ENCODE measurements around the gene EML1.
A peak's percentile ranks its signal among the peaks of the same experiment; 100 is the strongest.

EML1 gene

GRCh38 chr14:99793213-99794150 lies at the start of gene EML1:
TSS of gene EML1 (plus strand) at chr14:99793413. CDS start at chr14:99793477, 64 bp downstream.
- H3K4me2 ChIP-seq = peak within 1 kb of the TSS; percentile 94 to 99 (median 97)
- peak within 1 kb of the TSS in 9 of 11 experiments; percentile 20 to 63 (median 46); a peak in 11 of 22 replicates for H3K27ac ChIP-seq
- peaks cover 4 to 33% (median 22%) of the 10 kb centered on the region in 10 experiments; a peak in 17 of 20 replicates for H3K4me1 ChIP-seq
- no peak for TF ChIP-seq Cebpa-rat (IDR thresholded peaks at IDR 0.05)
- peaks cover 8 to 12% (median 10%) of the 10 kb centered on the region in 11 experiments; a peak in 17 of 22 replicates for H3K9me3 ChIP-seq (replicated peaks in 1 of 11)
- H4K20me1 ChIP-seq = peaks cover 0 to 7% (median 0%) of the 10 kb centered on the region in 11 experiments; a peak in 1 of 22 replicates
- peaks cover 34 to 58% (median 49%) of the 10 kb centered on the region in 11 experiments for H3K27me3 ChIP-seq
- H3K36me3 ChIP-seq = no peaks in the 10 kb centered on the region
- H3K4me3 ChIP-seq = peak within 1 kb of the TSS; percentile 67 to 82 (median 75)
- peak within 1 kb of the TSS; percentile 54 to 80 (median 73) for H3K9ac ChIP-seq

GRCh38 chr14:99744199-99744872 lies 48.9 kb upstream of the EML1 start:
- TF ChIP-seq Cebpa-rat (IDR thresholded peaks at IDR 0.05) = no peak
- Histone ChIP-seq H3K27ac (no peak overlapping the region), H3K27me3 (peaks cover 0 to 33% (median 0%) of the 10 kb centered on the region in 11 experiments; a peak in 7 of 22 replicates), H4K20me1 (peaks cover 0 to 17% (median 0%) of the 10 kb centered on the region in 11 experiments; a peak in 3 of 22 replicates), H3K9me3 (replicated peaks in 1 of 11) (no peaks in the 10 kb centered on the region), H3K9ac (no peak overlapping the region), H3K4me1 (peaks cover 27 to 58% (median 45%) of the 10 kb centered on the region in 10 experiments), H3K4me3 (no peak overlapping the region), H3K4me2 (0 out of 22 replicates have a peak overlapping the region, but pooled peaks of 1 of the 11 experiments have one; percentile 85), H3K36me3 (no peaks in the 10 kb centered on the region)

GRCh38 chr14:99744873-99745224 lies 48.4 kb upstream of the EML1 start:
- Histone ChIP-seq H3K27ac (no peak overlapping the region), H4K20me1 (peaks cover 0 to 19% (median 0%) of the 10 kb centered on the region in 11 experiments; a peak in 3 of 22 replicates), H3K9me3 (replicated peaks in 1 of 11) (no peaks in the 10 kb centered on the region), H3K4me2 (peak overlapping the region in 5 of 11 experiments; percentile 85 to 96 (median 94); a peak in 8 of 22 replicates), H3K4me3 (no peak overlapping the region), H3K27me3 (peaks cover 0 to 38% (median 0%) of the 10 kb centered on the region in 11 experiments; a peak in 7 of 22 replicates), H3K36me3 (no peaks in the 10 kb centered on the region), H3K4me1 (peaks cover 30 to 63% (median 50%) of the 10 kb centered on the region in 10 experiments), H3K9ac (no peak overlapping the region)
- no peak for TF ChIP-seq Cebpa-rat (IDR thresholded peaks at IDR 0.05)

- H3K9ac ChIP-seq = no peak overlapping the region; a peak in 1 of 22 replicates
- peaks cover 30 to 69% (median 56%) of the 10 kb centered on the region in 10 experiments for H3K4me1 ChIP-seq
- no peaks in the 10 kb centered on the region for H3K36me3 ChIP-seq
- H3K9me3 ChIP-seq (replicated peaks in 1 of 11) = no peaks in the 10 kb centered on the region
- no peak overlapping the region for H3K4me3 ChIP-seq
- peaks cover 0 to 19% (median 0%) of the 10 kb centered on the region in 11 experiments; a peak in 2 of 22 replicates for H4K20me1 ChIP-seq
- no peak for TF ChIP-seq Cebpa-rat (IDR thresholded peaks at IDR 0.05)
- H3K4me2 ChIP-seq = peak overlapping the region in 9 of 11 experiments; percentile 85 to 98 (median 94); a peak in 18 of 22 replicates
- peaks cover 0 to 41% (median 0%) of the 10 kb centered on the region in 11 experiments; a peak in 7 of 22 replicates for H3K27me3 ChIP-seq
- peak overlapping the region in 3 of 11 experiments; percentile 8 to 71 (median 53); a peak in 2 of 22 replicates for H3K27ac ChIP-seq
These were observed 47.8 kb upstream of the EML1 start for GRCh38 chr14:99745307-99745951.

GRCh38 chr14:99747167-99747566 lies 46.0 kb upstream of the EML1 start:
- no peaks in the 10 kb centered on the region for H3K36me3 ChIP-seq
- H3K27me3 ChIP-seq = peaks cover 0 to 55% (median 0%) of the 10 kb centered on the region in 11 experiments; a peak in 6 of 22 replicates
- H3K4me3 ChIP-seq = peak overlapping the region in 7 of 10 experiments; percentile 34 to 63 (median 46); a peak in 9 of 20 replicates
- peak overlapping the region in 5 of 11 experiments; percentile 24 to 73 (median 65); a peak in 8 of 22 replicates for H3K27ac ChIP-seq
- peaks cover 0 to 16% (median 0%) of the 10 kb centered on the region in 11 experiments; a peak in 3 of 22 replicates for H4K20me1 ChIP-seq
- H3K4me2 ChIP-seq = peak overlapping the region; percentile 78 to 98 (median 92)
- peaks cover 34 to 81% (median 72%) of the 10 kb centered on the region in 10 experiments for H3K4me1 ChIP-seq
- no peak for TF ChIP-seq Cebpa-rat (IDR thresholded peaks at IDR 0.05)
- peak overlapping the region in 4 of 11 experiments; percentile 48 to 65 (median 62); a peak in 8 of 22 replicates for H3K9ac ChIP-seq
- H3K9me3 ChIP-seq (replicated peaks in 1 of 11) = no peaks in the 10 kb centered on the region

GRCh38 chr14:99747582-99748330 lies 45.5 kb upstream of the EML1 start:
- Histone ChIP-seq H3K36me3 (no peaks in the 10 kb centered on the region), H3K4me3 (no peak overlapping the region), H3K27me3 (peaks cover 0 to 61% (median 0%) of the 10 kb centered on the region in 11 experiments; a peak in 6 of 22 replicates), H3K9me3 (replicated peaks in 1 of 11) (no peaks in the 10 kb centered on the region), H3K9ac (peak overlapping the region in 4 of 11 experiments; percentile 48 to 65 (median 62); a peak in 6 of 22 replicates), H3K4me2 (peak overlapping the region; percentile 78 to 98 (median 92); a peak in 21 of 22 replicates), H3K4me1 (peaks cover 40 to 82% (median 77%) of the 10 kb centered on the region in 10 experiments), H3K27ac (peak overlapping the region in 4 of 11 experiments; percentile 53 to 73 (median 68); a peak in 6 of 22 replicates), H4K20me1 (peaks cover 0 to 20% (median 0%) of the 10 kb centered on the region in 11 experiments; a peak in 3 of 22 replicates)
- TF ChIP-seq Cebpa-rat (IDR thresholded peaks at IDR 0.05) = no peak

- Histone ChIP-seq H3K9ac (peak overlapping the region in 2 of 11 experiments; percentile 7 to 32; a peak in 2 of 22 replicates), H3K9me3 (replicated peaks in 1 of 11) (no peaks in the 10 kb centered on the region), H4K20me1 (peaks cover 0 to 20% (median 0%) of the 10 kb centered on the region in 11 experiments; a peak in 3 of 22 replicates), H3K4me2 (peak overlapping the region; percentile 46 to 98 (median 92); a peak in 20 of 22 replicates), H3K4me1 (peaks cover 46 to 90% (median 85%) of the 10 kb centered on the region in 10 experiments), H3K4me3 (no peak overlapping the region), H3K27ac (peak overlapping the region in 4 of 11 experiments; percentile 38 to 62 (median 54); a peak in 7 of 22 replicates), H3K27me3 (peaks cover 0 to 63% (median 0%) of the 10 kb centered on the region in 11 experiments; a peak in 6 of 22 replicates), H3K36me3 (no peaks in the 10 kb centered on the region)
- peak in 3 of 11 experiments; percentile 35 to 71 (median 46); a peak in 2 of 22 replicates for TF ChIP-seq Cebpa-rat (IDR thresholded peaks at IDR 0.05)
These were observed 44.7 kb upstream of the EML1 start for GRCh38 chr14:99748529-99748928.
